A549 (cell line): ENCODE results near the gene KRI1.

Experiments used
- ESRRA ChIP-seq: fragments of 150-350 bp; IDR thresholded peaks from 2 replicates; pipeline ENCODE4 v1.6.1; 2014; ENCODE audit warnings: mild to moderate bottlenecking, low read length, borderline replicate concordance
- FOSL2 ChIP-seq, 2 experiments: fragments of 450-650 bp in 1 of 2; fragments of >200 bp in 1 of 2; sonication (Bioruptor Twin) in 1 of 2; formaldehyde crosslinking; IDR thresholded peaks; 2 replicates each; pipeline versions ENCODE4 v1.5.0 to v1.6.1; 2016 to 2020; ENCODE audit warnings: mild to moderate bottlenecking in 1 of 2, moderate library complexity in 1 of 2
- MAFK ChIP-seq: fragments of 450-650 bp; IDR thresholded peaks from 2 replicates; pipeline ENCODE4 v1.6.1; 2014; ENCODE audit not compliant: partially characterized antibody
- POLR2A ChIP-seq: IDR thresholded peaks from 2 replicates; pipeline ENCODE4 v1.6.1; 2012; ENCODE audit warnings: mild to moderate bottlenecking, low read length
- ZFP36 ChIP-seq: fragments of 450-650 bp; IDR thresholded peaks from 2 replicates; pipeline ENCODE4 v1.6.1; 2014; ENCODE audit warnings: borderline replicate concordance; ENCODE audit not compliant: partially characterized antibody
- TF ChIP-seq, protein P1 (sequence below): fragments of >200 bp; sonication (Bioruptor Twin); formaldehyde crosslinking; IDR thresholded peaks from 3 replicates; pipeline ENCODE4 v1.5.1; 2016
- TF ChIP-seq, protein P2 (sequence below): fragments of 200-600 bp; sonication (generic); IDR thresholded peaks from 2 replicates; pipeline ENCODE4 v1.6.1; 2016; ENCODE audit warnings: antibody characterized with exemption, mild to moderate bottlenecking, moderate library complexity

DNA sequence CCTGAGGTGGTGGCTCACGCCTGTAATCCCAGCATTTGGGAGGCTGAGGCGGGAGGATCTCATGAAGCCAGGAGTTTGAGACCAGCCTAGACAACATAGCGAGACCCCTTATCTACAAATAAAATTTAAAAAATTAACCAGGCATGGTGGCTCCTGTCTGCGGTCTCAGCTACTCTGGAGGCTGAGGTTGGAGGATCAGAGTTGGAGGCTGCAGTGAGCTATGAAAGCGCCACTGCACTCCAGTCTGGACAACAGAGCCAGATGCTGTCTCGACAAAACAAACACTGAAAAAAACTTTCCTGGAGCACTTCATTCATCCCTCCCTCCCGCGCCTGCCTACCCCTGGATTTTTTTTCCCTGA lies 22.8 kb downstream of the KRI1 start:
- no peak for TF ChIP-seq MAFK
- TF ChIP-seq, protein P1, sequence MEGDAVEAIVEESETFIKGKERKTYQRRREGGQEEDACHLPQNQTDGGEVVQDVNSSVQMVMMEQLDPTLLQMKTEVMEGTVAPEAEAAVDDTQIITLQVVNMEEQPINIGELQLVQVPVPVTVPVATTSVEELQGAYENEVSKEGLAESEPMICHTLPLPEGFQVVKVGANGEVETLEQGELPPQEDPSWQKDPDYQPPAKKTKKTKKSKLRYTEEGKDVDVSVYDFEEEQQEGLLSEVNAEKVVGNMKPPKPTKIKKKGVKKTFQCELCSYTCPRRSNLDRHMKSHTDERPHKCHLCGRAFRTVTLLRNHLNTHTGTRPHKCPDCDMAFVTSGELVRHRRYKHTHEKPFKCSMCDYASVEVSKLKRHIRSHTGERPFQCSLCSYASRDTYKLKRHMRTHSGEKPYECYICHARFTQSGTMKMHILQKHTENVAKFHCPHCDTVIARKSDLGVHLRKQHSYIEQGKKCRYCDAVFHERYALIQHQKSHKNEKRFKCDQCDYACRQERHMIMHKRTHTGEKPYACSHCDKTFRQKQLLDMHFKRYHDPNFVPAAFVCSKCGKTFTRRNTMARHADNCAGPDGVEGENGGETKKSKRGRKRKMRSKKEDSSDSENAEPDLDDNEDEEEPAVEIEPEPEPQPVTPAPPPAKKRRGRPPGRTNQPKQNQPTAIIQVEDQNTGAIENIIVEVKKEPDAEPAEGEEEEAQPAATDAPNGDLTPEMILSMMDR: no peak
- TF ChIP-seq ZFP36: no peak
- TF ChIP-seq ESRRA: no peak
- TF ChIP-seq POLR2A: no peak
- TF ChIP-seq, protein P2, sequence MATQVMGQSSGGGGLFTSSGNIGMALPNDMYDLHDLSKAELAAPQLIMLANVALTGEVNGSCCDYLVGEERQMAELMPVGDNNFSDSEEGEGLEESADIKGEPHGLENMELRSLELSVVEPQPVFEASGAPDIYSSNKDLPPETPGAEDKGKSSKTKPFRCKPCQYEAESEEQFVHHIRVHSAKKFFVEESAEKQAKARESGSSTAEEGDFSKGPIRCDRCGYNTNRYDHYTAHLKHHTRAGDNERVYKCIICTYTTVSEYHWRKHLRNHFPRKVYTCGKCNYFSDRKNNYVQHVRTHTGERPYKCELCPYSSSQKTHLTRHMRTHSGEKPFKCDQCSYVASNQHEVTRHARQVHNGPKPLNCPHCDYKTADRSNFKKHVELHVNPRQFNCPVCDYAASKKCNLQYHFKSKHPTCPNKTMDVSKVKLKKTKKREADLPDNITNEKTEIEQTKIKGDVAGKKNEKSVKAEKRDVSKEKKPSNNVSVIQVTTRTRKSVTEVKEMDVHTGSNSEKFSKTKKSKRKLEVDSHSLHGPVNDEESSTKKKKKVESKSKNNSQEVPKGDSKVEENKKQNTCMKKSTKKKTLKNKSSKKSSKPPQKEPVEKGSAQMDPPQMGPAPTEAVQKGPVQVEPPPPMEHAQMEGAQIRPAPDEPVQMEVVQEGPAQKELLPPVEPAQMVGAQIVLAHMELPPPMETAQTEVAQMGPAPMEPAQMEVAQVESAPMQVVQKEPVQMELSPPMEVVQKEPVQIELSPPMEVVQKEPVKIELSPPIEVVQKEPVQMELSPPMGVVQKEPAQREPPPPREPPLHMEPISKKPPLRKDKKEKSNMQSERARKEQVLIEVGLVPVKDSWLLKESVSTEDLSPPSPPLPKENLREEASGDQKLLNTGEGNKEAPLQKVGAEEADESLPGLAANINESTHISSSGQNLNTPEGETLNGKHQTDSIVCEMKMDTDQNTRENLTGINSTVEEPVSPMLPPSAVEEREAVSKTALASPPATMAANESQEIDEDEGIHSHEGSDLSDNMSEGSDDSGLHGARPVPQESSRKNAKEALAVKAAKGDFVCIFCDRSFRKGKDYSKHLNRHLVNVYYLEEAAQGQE: no peak
- TF ChIP-seq FOSL2 (IDR thresholded peaks at IDR 0.05): no peak
- no peak for TF ChIP-seq FOSL2 (CRISPR knock-in tag; IDR thresholded peaks at IDR 0.05)
